Epidermal melanocyte (primary cell): Measurements from ENCODE around the gene RPS6KA1.
"Not testable (repeated sequence)": the region's sequence is repeated elsewhere in the genome, so short reads cannot be mapped to it uniquely, and the experiment has no call there.

Experiments used
- DNase-seq: peaks from one replicate; pipeline ENCODE4 v3.0.0; 2011; ENCODE audit warnings: low spot score; ENCODE audit not compliant: insufficient read length

The RPS6KA1 gene

GRCh38 chr1:26554781-26555180 is 25.2 kb downstream of the RPS6KA1 start:
- DNase-seq, result no peak

- no peak for DNase-seq
These were observed 26.0 kb downstream of the RPS6KA1 start for GRCh38 chr1:26555550-26555981.

GRCh38 chr1:26556111-26556510 is 26.6 kb downstream of the RPS6KA1 start:
- DNase-seq, result no peak

- no peak for DNase-seq
These were observed 27.4 kb downstream of the RPS6KA1 start for GRCh38 chr1:26557008-26557407.

- DNase-seq, result no peak
These were observed 29.1 kb downstream of the RPS6KA1 start for GRCh38 chr1:26558685-26559048.

GRCh38 chr1:26560403-26560780 is 30.8 kb downstream of the RPS6KA1 start:
- no peak for DNase-seq

GRCh38 chr1:26570287-26570686 is 40.7 kb downstream of the RPS6KA1 start:
- DNase-seq, result no peak

- DNase-seq, result no peak
These were observed 41.8 kb downstream of the RPS6KA1 start for GRCh38 chr1:26571381-26571780.

- DNase-seq, result no peak
These were observed 44.5 kb downstream of the RPS6KA1 start for GRCh38 chr1:26574018-26574417.

- DNase-seq, result no peak
These were observed 45.2 kb downstream of the RPS6KA1 start for GRCh38 chr1:26574719-26575251.

GRCh38 chr1:26575348-26575747 is 45.8 kb downstream of the RPS6KA1 start:
- DNase-seq, result no peak

GRCh38 chr1:26578167-26578566 is 48.6 kb downstream of the RPS6KA1 start:
- no peak for DNase-seq

GRCh38 chr1:26579681-26580111 is 50.1 kb downstream of the RPS6KA1 start:
- DNase-seq, result no peak

GRCh38 chr1:26580116-26580515 is 50.6 kb downstream of the RPS6KA1 start:
- no peak for DNase-seq

- no peak for DNase-seq
These were observed 51.7 kb downstream of the RPS6KA1 start for GRCh38 chr1:26581287-26581651.

GRCh38 chr1:26582053-26582835 is 52.7 kb downstream of the RPS6KA1 start:
- no peak for DNase-seq

GRCh38 chr1:26582836-26583460 is 53.4 kb downstream of the RPS6KA1 start:
- no peak for DNase-seq

GRCh38 chr1:26583646-26584485 is 54.3 kb downstream of the RPS6KA1 start:
- DNase-seq, result no peak

GRCh38 chr1:26584588-26584987 is 55.0 kb downstream of the RPS6KA1 start:
- DNase-seq, result not testable (repeated sequence)

GRCh38 chr1:26585471-26585870 is 55.9 kb downstream of the RPS6KA1 start:
- no peak for DNase-seq

GRCh38 chr1:26593385-26593784 is 63.8 kb downstream of the RPS6KA1 start:
- DNase-seq, result no peak

- DNase-seq, result not testable (repeated sequence)
These were observed 65.0 kb downstream of the RPS6KA1 start for GRCh38 chr1:26594593-26594992.
